ENCODE results near the gene MCM10.

DNA sequence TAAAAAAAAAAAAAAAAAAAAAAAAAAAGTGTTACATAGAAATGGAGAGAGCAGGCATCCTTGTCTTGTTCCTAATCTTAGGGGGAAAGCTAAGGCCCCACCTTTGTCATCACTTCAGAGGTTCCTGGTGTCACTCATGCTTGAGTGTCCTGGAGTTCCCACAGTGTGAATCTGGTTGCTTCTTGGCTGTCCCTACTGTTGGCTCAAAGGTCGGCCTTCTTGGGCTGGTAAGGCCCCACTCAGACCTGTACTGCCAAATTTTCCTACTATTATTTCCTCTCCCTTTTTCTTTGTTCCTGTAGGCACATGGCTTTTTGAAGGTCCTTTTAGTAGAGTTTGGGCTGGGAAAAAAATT lies 39.9 kb upstream of the MCM10 start:
- TF ChIP-seq, protein P1, sequence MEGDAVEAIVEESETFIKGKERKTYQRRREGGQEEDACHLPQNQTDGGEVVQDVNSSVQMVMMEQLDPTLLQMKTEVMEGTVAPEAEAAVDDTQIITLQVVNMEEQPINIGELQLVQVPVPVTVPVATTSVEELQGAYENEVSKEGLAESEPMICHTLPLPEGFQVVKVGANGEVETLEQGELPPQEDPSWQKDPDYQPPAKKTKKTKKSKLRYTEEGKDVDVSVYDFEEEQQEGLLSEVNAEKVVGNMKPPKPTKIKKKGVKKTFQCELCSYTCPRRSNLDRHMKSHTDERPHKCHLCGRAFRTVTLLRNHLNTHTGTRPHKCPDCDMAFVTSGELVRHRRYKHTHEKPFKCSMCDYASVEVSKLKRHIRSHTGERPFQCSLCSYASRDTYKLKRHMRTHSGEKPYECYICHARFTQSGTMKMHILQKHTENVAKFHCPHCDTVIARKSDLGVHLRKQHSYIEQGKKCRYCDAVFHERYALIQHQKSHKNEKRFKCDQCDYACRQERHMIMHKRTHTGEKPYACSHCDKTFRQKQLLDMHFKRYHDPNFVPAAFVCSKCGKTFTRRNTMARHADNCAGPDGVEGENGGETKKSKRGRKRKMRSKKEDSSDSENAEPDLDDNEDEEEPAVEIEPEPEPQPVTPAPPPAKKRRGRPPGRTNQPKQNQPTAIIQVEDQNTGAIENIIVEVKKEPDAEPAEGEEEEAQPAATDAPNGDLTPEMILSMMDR (IDR thresholded peaks at IDR 0.05; ENCODE audit: control extremely low read depth in 1 of 3, insufficient read depth in 1 of 3, low read depth in 1 of 3, low read length in 3 of 3): no peak
- no peak for TF ChIP-seq POLR2AphosphoS5 (IDR thresholded peaks at IDR 0.05; ENCODE audit: low read depth, low read length)
- no peak for TF ChIP-seq HDAC6 (IDR thresholded peaks at IDR 0.05; ENCODE audit: low read depth, low read length)

Data from H1 (cell line).